Esophagus mucosa (tissue), 1 donor: ENCODE data around the gene ENKUR. TPM values are rescaled to one million over a fixed set of nuclear protein-coding genes. Genes with fewer than 3 reads are reported as not detected.

Source experiments
- ATAC-seq: fragments of 200-7000 bp; cut with Tn5 transposase; one replicate; pipeline ENCODE4 v1.9.1; 2020
- total RNA-seq: library from RNA; stranded (reverse); gene quantifications from one replicate; pipeline ENCODE4 v1.2.4, GENCODE V29; 2023
- donor health status: DM: yes; HTN: yes; CAD: no.

Gene ENKUR
- total RNA-seq, 1 donor from 2014 or later: not detected

GRCh38 chr10:24944512-24945255 is 71.3 kb downstream of the ENKUR start:
- ATAC-seq: peak; percentile 95

DNA sequence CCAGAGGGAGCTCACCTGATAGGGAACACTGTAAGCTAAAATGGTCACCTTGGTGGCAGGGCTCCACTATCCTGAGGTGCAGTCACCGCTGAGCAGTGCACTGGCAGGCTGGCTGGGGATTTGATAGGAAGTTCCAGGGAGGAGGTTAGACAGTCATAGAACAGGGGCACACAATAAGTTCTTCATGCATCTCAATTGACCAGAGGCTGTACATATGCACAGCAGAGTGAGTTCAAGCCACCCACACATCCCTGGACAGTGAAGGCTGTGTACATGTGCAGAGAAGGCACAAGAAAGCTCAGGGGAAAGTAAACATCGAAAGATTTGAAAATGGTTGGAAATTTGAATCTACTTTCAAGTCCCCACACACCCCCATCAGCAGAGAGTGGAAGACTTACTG is 77.4 kb downstream of the ENKUR start:
- ATAC-seq: no peak

DNA sequence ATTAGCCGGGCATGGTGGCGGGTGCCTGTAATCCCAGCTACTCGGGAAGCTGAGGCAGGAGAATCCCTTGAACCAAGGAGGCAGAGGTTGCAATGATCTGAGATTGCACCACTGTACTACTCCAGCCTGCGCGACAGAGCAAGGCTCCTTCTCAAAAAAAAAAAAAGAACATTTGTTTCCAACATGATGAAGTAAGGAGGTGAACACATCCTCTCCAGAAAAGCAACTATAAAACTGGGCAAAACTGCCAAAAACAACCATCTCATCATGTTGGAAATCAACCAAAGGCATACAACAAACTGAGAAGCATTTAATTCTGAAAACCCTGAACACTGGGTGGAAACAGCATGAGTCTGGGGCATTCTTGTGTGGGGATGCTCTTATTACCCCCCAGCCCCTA is 77.9 kb downstream of the ENKUR start:
- no peak for ATAC-seq

GRCh38 chr10:24935504-24936292 is 80.3 kb downstream of the ENKUR start:
- no peak for ATAC-seq

Other genes starting within 250 kb of the ENKUR start
- gene PRTFDC1, start 63.6 kb downstream of the ENKUR start, total RNA-seq: 2.1 TPM
- 2.0 TPM for gene THNSL1, start 454 bp upstream of the ENKUR start, total RNA-seq
- gene GPR158, start 158.8 kb upstream of the ENKUR start, total RNA-seq: not detected